Endothelial cell of umbilical vein (primary cell): ENCODE data around the gene PRKAR2B. TPM values are rescaled to one million over a fixed set of nuclear protein-coding genes. Genes with fewer than 3 reads are reported as not detected.

Experiments
- BruUV-seq: library from RNA; stranded (reverse); fragments of 400-500 nt; replicated peaks from 2 replicates; lab custom pipeline; 2021; lab: Mats Ljungman, UMichigan
- CTCF ChIA-PET: fragments of 300-600, 350-600 bp; sonication (Branson Sonifier 250); formaldehyde crosslinking; loops from one replicate; lab custom pipeline; 2021; ENCODE audit warnings: antibody characterized with exemption, inconsistent platforms; lab: Charles Lee
- POLR2A ChIA-PET: fragments of 300-600, 350-600 bp; sonication (Branson Sonifier 250); formaldehyde crosslinking; loops from one replicate; lab custom pipeline; 2021; ENCODE audit warnings: antibody characterized with exemption, inconsistent platforms; lab: Charles Lee
- DNase-seq: peaks from one replicate; pipeline ENCODE4 v3.0.0-alpha.2; 2011; ENCODE audit warnings: low read depth, low spot score
- FAIRE-seq: peaks from 2 replicates; lab custom pipeline; 2011; peaks lifted over from hg19 to GRCh38; lab: Jason Lieb, UNC
- H2AFZ ChIP-seq: 2 replicates; pipeline ENCODE4 v1.6.0; 2012; ENCODE audit warnings: low read depth, low read length, control low read depth, inconsistent platforms
- H3K27ac ChIP-seq: 2 replicates; pipeline ENCODE4 v1.5.1; 2011; ENCODE audit warnings: low read depth, mild to moderate bottlenecking, control low read depth, low read length, moderate library complexity; ENCODE audit not compliant: insufficient read depth
- H3K27me3 ChIP-seq, 2 experiments: 2 replicates each; pipeline versions ENCODE4 v1.6.0 to v1.6.1; 2011; ENCODE audit warnings: low read length in 2 of 2, mixed read lengths in 1 of 2; ENCODE audit not compliant: control insufficient read depth in 2 of 2, insufficient read depth in 2 of 2
- H3K36me3 ChIP-seq, 2 experiments: 2 replicates in 1 of 2; 3 replicates in 1 of 2; pipeline ENCODE4 v1.5.1; 2011; ENCODE audit warnings: low read length in 2 of 2, mild to moderate bottlenecking in 1 of 2, moderate library complexity in 1 of 2; ENCODE audit not compliant: control insufficient read depth in 2 of 2, insufficient read depth in 2 of 2; ENCODE audit errors: extremely low read depth in 1 of 2
- H3K4me1 ChIP-seq: 3 replicates; pipeline ENCODE4 v1.5.1; 2011; ENCODE audit warnings: mild to moderate bottlenecking, low read length; ENCODE audit not compliant: control insufficient read depth, insufficient read depth; ENCODE audit errors: extremely low read depth
- H3K4me2 ChIP-seq: 2 replicates; pipeline ENCODE4 v1.6.1; 2011; ENCODE audit warnings: low read length, control low read depth, mixed read lengths; ENCODE audit not compliant: insufficient read depth
- H3K4me3 ChIP-seq, 3 experiments: fragments of 200-600 bp in 1 of 3; sonication (generic), shearing (Covaris generic) in 1 of 3; replicated peaks in 1 of 3; 2 replicates each; pipeline ENCODE4 v1.5.1; 2011 to 2016; ENCODE audit warnings: control low read depth in 3 of 3, low read length in 3 of 3, mild to moderate bottlenecking in 2 of 3, inconsistent platforms in 1 of 3, low read depth in 1 of 3, moderate library complexity in 1 of 3; ENCODE audit not compliant: insufficient read depth in 1 of 3
- H3K79me2 ChIP-seq: 2 replicates; pipeline ENCODE4 v1.6.0; 2012; ENCODE audit warnings: low read length, inconsistent platforms; ENCODE audit not compliant: control insufficient read depth, insufficient read depth
- H3K9ac ChIP-seq: replicated peaks from 2 replicates; pipeline ENCODE3; 2011; ENCODE audit warnings: low read length, control low read depth; ENCODE audit not compliant: insufficient read depth; ENCODE audit errors: extremely low read depth
- H3K9me1 ChIP-seq: replicated peaks from 3 replicates; pipeline ENCODE4 v1.6.0; 2011; ENCODE audit warnings: mild to moderate bottlenecking, low read length; ENCODE audit not compliant: control insufficient read depth, insufficient read depth; ENCODE audit errors: extremely low read depth
- H3K9me3 ChIP-seq: replicated peaks from 2 replicates; pipeline ENCODE4 v1.5.1; 2012; ENCODE audit warnings: low read length, inconsistent platforms; ENCODE audit not compliant: control insufficient read depth, insufficient read depth
- H4K20me1 ChIP-seq: replicated peaks from 2 replicates; pipeline ENCODE3; 2011; ENCODE audit warnings: mild to moderate bottlenecking, low read length; ENCODE audit not compliant: control insufficient read depth, insufficient read depth; ENCODE audit errors: extremely low read depth
- CTCF ChIP-seq, 2 donors: IDR thresholded peaks; 1 replicate in 1 of 2; 2 replicates in 1 of 2; pipeline ENCODE4 v1.5.1; 2011; ENCODE audit warnings: low read length in 2 of 2, mild to moderate bottlenecking in 2 of 2, moderate library complexity in 2 of 2, control low read depth in 1 of 2, inconsistent platforms in 1 of 2, low read depth in 1 of 2; ENCODE audit not compliant: insufficient read depth in 1 of 2; ENCODE audit errors: extremely low read depth in 1 of 2
- GATA2 ChIP-seq: IDR thresholded peaks from 2 replicates; pipeline ENCODE4 v1.7.0; 2011; ENCODE audit warnings: low read depth, mild to moderate bottlenecking, moderate library complexity, mixed read lengths, low read length; ENCODE audit not compliant: insufficient read length, insufficient read depth
- JUN ChIP-seq: IDR thresholded peaks from 2 replicates; pipeline ENCODE4 v1.6.1; 2011; ENCODE audit warnings: borderline replicate concordance, low read depth; ENCODE audit not compliant: insufficient read length, insufficient read depth
- MAX ChIP-seq: IDR thresholded peaks from 2 replicates; pipeline ENCODE4 v1.6.1; 2011; ENCODE audit not compliant: insufficient read depth, insufficient read length
- MYC ChIP-seq: IDR thresholded peaks from one replicate; pipeline ENCODE4 v1.6.1; 2011; ENCODE audit warnings: mild to moderate bottlenecking, low read depth, low read length
- POLR2A ChIP-seq: IDR thresholded peaks from 2 replicates; pipeline ENCODE4 v1.6.1; 2012; ENCODE audit warnings: low read depth, mild to moderate bottlenecking, control low read depth, low read length
- POLR2AphosphoS5 ChIP-seq: IDR thresholded peaks from 2 replicates; pipeline ENCODE4 v1.6.1; 2012; ENCODE audit warnings: low read depth, mild to moderate bottlenecking, control low read depth, low read length, moderate library complexity; ENCODE audit not compliant: insufficient read depth
- dilution Hi-C: fragments of 300-500 bp; cut with MboI; formaldehyde crosslinking; loops from one replicate; pipeline ENCODE4 v1.15.0; 2019; ENCODE audit warnings: low sequenced_read_pairs; ENCODE audit not compliant: extremely low pct_ligation_motif_present
- intact Hi-C: fragments of 100-400 bp; cut with micrococcal nuclease; formaldehyde crosslinking; loops from one replicate; pipeline ENCODE4 v1.10.0; 2022
- polyA plus RNA-seq, 4 experiments: library from polyadenylated mRNA; depleted of rRNA in 3 of 4; stranded (reverse) in 3 of 4; unstranded in 1 of 4; fragments of >200 nt; gene quantifications; 2 replicates each; pipeline versions ENCODE4 v1.2.1 to v1.2.3, GENCODE V29; 2011 to 2012; ENCODE audit warnings: missing spikeins in 1 of 4
- total RNA-seq: library from RNA; stranded (reverse); gene quantifications from 2 replicates; pipeline ENCODE4 v1.2.3, GENCODE V29; 2021

The PRKAR2B gene
- total and polyA plus RNA-seq, 2 donors (not counting 3 experiments of a cell fraction or from before 2014, with no cell fraction given): 10.7 to 39.8 TPM

- Histone ChIP-seq H2AFZ (no peak overlapping the region), H3K9me3 (no peaks in the 10 kb centered on the region), H3K27me3 (no peaks in the 10 kb centered on the region), H3K79me2 (peaks cover 58% of the 10 kb centered on the region), H4K20me1 (no peaks in the 10 kb centered on the region), H3K9ac (no peak overlapping the region), H3K36me3 (no peaks in the 10 kb centered on the region), H3K4me2 (no peak overlapping the region), H3K4me3 (no peak overlapping the region), H3K4me1 (peaks cover 6% of the 10 kb centered on the region), H3K27ac (no peak overlapping the region), H3K9me1 (no peaks in the 10 kb centered on the region)
- DNase-seq (no peak), FAIRE-seq (no peak)
- TF ChIP-seq POLR2AphosphoS5 (no peak), POLR2A (no peak), GATA2 (no peak), JUN (no peak), MYC (no peak), CTCF (IDR thresholded peaks at IDR 0.05; ENCODE audit: extremely low read depth in 1 of 2, insufficient read depth in 1 of 2, low read depth in 1 of 2, low read length in 2 of 2) (no peak), MAX (no peak)
- BruUV-seq: no TSS peak
- dilution Hi-C loops: no loop called here
- ChIA-PET CTCF (interaction anchor here (0.8 to 2.0 kb wide), 5 partner anchors 8 to 105 kb away, joined by 3 to 14 read pairs (median 4); no protein-coding TSS in a partner anchor), POLR2A (no interaction called here)
- intact Hi-C loops: no loop called here
These were observed 12.4 kb downstream of the PRKAR2B start for GRCh38 chr7:107056728-107057473.
